Loucy (cell line): ENCODE measurements around the gene RNF13.

ENCODE experiments used
- H2AFZ ChIP-seq: fragments of 200-600 bp; sonication (generic); 2 replicates; pipeline ENCODE4 v1.6.0; 2016; ENCODE audit warnings: antibody characterized with exemption, mild to moderate bottlenecking, low read length, moderate library complexity
- H3F3A ChIP-seq: fragments of 200-600 bp; 2 replicates; pipeline ENCODE4 v1.6.0; 2016; ENCODE audit warnings: antibody characterized with exemption, low read depth, mild to moderate bottlenecking
- H3K27me3 ChIP-seq: fragments of 200-600 bp; sonication (generic); 2 replicates; pipeline ENCODE4 v1.6.1; 2014; ENCODE audit warnings: low read length, mild to moderate bottlenecking; ENCODE audit not compliant: insufficient read depth, poor library complexity, severe bottlenecking
- H3K36me3 ChIP-seq: fragments of 200-600 bp; sonication (generic); 2 replicates; pipeline ENCODE4 v1.6.1; 2016; ENCODE audit warnings: low read length; ENCODE audit not compliant: insufficient read depth
- H3K4me1 ChIP-seq: fragments of 200-600 bp; sonication (generic); 2 replicates; pipeline ENCODE4 v1.5.1; 2014; ENCODE audit warnings: low read length, mild to moderate bottlenecking; ENCODE audit not compliant: insufficient read depth, poor library complexity, severe bottlenecking
- H3K4me2 ChIP-seq: fragments of 200-600 bp; sonication (generic); 2 replicates; pipeline ENCODE4 v1.6.0; 2014; ENCODE audit warnings: antibody characterized with exemption, low read length, low read depth, mild to moderate bottlenecking; ENCODE audit not compliant: poor library complexity, severe bottlenecking
- H3K4me3 ChIP-seq: fragments of 200-600 bp; sonication (generic); 2 replicates; pipeline ENCODE4 v1.5.1; 2014; ENCODE audit warnings: low read length, mild to moderate bottlenecking, mixed read lengths; ENCODE audit not compliant: poor library complexity, severe bottlenecking
- H3K79me2 ChIP-seq: fragments of 200-600 bp; sonication (generic); 2 replicates; pipeline ENCODE4 v1.6.1; 2014; ENCODE audit warnings: low read length; ENCODE audit not compliant: insufficient read depth
- H3K9ac ChIP-seq: fragments of 200-600 bp; sonication (generic); 2 replicates; pipeline ENCODE4 v1.6.0; 2014; ENCODE audit warnings: mild to moderate bottlenecking, low read depth, low read length, moderate library complexity; ENCODE audit not compliant: poor library complexity, severe bottlenecking
- H3K9me2 ChIP-seq: fragments of 200-600 bp; sonication (generic); replicated peaks from 2 replicates; pipeline ENCODE4 v1.6.1; 2016; ENCODE audit warnings: low read depth, low read length, mixed read lengths
- H3K9me3 ChIP-seq: fragments of 200-600 bp; sonication (generic); 2 replicates; pipeline ENCODE4 v1.6.1; 2014; ENCODE audit warnings: mild to moderate bottlenecking, antibody characterized with exemption, low read length, low read depth; ENCODE audit not compliant: insufficient read depth
- H4K20me1 ChIP-seq: fragments of 200-600 bp; sonication (generic); 2 replicates; pipeline ENCODE4 v1.6.0; 2014; ENCODE audit warnings: antibody characterized with exemption, low read length, mild to moderate bottlenecking; ENCODE audit not compliant: insufficient read depth, poor library complexity, severe bottlenecking
- CTCF ChIP-seq: fragments of 200-600 bp; sonication (generic); conservative IDR thresholded peaks from 2 replicates; pipeline ENCODE4 v1.5.1; 2014; ENCODE audit warnings: mild to moderate bottlenecking, antibody characterized with exemption, low read length
- EZH2phosphoT487 ChIP-seq: fragments of 200-600 bp; IDR thresholded peaks from 2 replicates; pipeline ENCODE4 v1.6.1; 2018; ENCODE audit warnings: antibody characterized with exemption, mild to moderate bottlenecking, moderate library complexity, borderline replicate concordance

The RNF13 gene

GRCh38 chr3:149796026-149796425, 17.0 kb upstream of the RNF13 start:
- no peaks in the 10 kb centered on the region for H3K27me3 ChIP-seq
- no peaks in the 10 kb centered on the region for H4K20me1 ChIP-seq
- no peaks in the 10 kb centered on the region for H3K36me3 ChIP-seq
- TF ChIP-seq EZH2phosphoT487 (no peak), CTCF (no peak)
- no peak overlapping the region for H3K4me3 ChIP-seq
- no peak overlapping the region for H3K9ac ChIP-seq
- no peaks in the 10 kb centered on the region for H3K9me3 ChIP-seq
- H3K4me2 ChIP-seq = no peak overlapping the region
- no peaks in the 10 kb centered on the region for H3K79me2 ChIP-seq
- no peaks in the 10 kb centered on the region for H3K9me2 ChIP-seq
- H3K4me1 ChIP-seq = no peaks in the 10 kb centered on the region
- H3F3A ChIP-seq = no peaks in the 10 kb centered on the region
- H2AFZ ChIP-seq = no peak overlapping the region

DNA sequence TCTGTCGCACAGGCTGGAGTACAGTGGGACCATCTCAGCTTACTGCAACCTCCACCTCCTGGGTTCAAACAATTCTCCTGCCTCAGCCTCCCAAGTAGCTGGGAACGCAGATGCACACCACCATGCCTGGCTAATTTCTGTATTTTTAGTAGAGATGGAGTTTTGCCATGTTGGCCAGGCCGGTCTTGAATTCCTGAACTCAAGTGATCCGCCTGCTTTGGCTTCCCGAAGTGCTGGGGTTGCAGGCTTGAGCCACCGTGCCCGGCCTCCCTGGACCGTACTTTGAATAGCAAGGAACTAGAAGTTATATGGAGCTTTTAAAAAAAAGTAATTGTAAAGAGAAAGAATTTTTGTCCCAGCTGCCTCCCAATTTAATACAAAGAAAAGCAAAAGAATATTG, 12.3 kb upstream of the RNF13 start:
- H3K4me2 ChIP-seq = no peak overlapping the region
- no peak overlapping the region for H3K9ac ChIP-seq
- H3K9me3 ChIP-seq = no peaks in the 10 kb centered on the region
- no peaks in the 10 kb centered on the region for H3K27me3 ChIP-seq
- H3F3A ChIP-seq = no peaks in the 10 kb centered on the region
- no peaks in the 10 kb centered on the region for H3K4me1 ChIP-seq
- H3K4me3 ChIP-seq = no peak overlapping the region
- no peaks in the 10 kb centered on the region for H3K36me3 ChIP-seq
- TF ChIP-seq CTCF = no peak
- TF ChIP-seq EZH2phosphoT487 = no peak
- H3K79me2 ChIP-seq = no peaks in the 10 kb centered on the region
- H2AFZ ChIP-seq = no peak overlapping the region
- no peaks in the 10 kb centered on the region for H3K9me2 ChIP-seq
- no peaks in the 10 kb centered on the region for H4K20me1 ChIP-seq

GRCh38 chr3:149801195-149801594, 11.8 kb upstream of the RNF13 start:
- Histone ChIP-seq H3F3A (no peaks in the 10 kb centered on the region), H3K9ac (no peak overlapping the region), H2AFZ (no peak overlapping the region)

More at GRCh38 chr3:149801195-149801594, 11.8 kb upstream of the RNF13 start:
- Histone ChIP-seq H3K79me2 (no peaks in the 10 kb centered on the region), H3K36me3 (no peaks in the 10 kb centered on the region), H3K4me3 (no peak overlapping the region), H3K9me2 (no peaks in the 10 kb centered on the region), H3K4me1 (no peaks in the 10 kb centered on the region), H3K27me3 (no peaks in the 10 kb centered on the region), H3K9me3 (no peaks in the 10 kb centered on the region), H3K4me2 (no peak overlapping the region), H4K20me1 (no peaks in the 10 kb centered on the region)
- TF ChIP-seq CTCF (no peak), EZH2phosphoT487 (no peak)
